H4 (cell line): ENCODE data around the gene PIGT. TPM values are rescaled to one million over a fixed set of nuclear protein-coding genes. Genes with fewer than 3 reads are reported as not detected.
A peak's percentile ranks its signal among the peaks of the same experiment; 100 is the strongest.

Experiments used
- DNase-seq: peaks from one replicate; pipeline ENCODE4 v3.0.0-alpha.2; 2015; ENCODE audit warnings: low spot score
- total RNA-seq: library from RNA; depleted of rRNA; stranded (reverse); fragments of >200 nt; shearing (Covaris generic); gene quantifications from 2 replicates; pipeline ENCODE4 v1.2.3, GENCODE V29; 2014

Gene PIGT
- total RNA-seq, 1 experiment from 2014 or later = 118 TPM

DNA sequence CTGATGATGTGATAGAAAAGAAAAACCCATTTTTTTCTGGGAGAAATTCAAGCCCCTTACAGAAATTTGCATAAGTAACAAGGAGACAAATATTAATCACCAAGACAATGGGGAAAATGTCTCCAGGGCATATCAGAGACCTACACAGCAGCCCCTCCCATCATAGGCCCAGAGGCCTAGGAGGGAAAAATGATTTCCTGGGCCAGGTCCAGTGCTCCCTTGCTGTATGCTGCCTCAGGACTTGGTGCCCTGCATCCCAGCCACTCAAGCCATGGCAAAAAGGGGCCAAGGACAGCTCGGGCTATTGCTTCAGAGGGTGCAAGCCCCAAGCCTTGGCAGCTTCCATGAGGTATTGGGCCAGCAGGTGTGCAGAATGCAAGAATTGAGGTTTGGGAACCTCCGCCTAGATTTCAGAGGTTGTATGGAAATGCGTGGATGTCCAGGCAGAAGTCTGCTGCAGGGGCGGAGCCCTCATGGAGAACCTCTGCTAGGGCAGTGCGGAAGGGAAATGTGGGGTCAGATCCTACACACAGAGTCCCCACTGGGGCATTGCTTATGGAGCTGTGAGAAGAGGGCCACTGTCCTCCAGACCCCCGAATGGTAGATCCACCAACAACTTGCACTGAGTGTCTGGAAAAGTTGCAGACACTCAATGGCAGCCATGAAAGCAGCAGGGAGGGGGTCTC lies 15.5 kb upstream of the PIGT start:
- no peak for DNase-seq

GRCh38 chr20:45402946-45403345 lies 13.0 kb upstream of the PIGT start:
- no peak for DNase-seq

- DNase-seq = no peak
These were observed 11.5 kb upstream of the PIGT start for GRCh38 chr20:45404438-45404837.

DNA sequence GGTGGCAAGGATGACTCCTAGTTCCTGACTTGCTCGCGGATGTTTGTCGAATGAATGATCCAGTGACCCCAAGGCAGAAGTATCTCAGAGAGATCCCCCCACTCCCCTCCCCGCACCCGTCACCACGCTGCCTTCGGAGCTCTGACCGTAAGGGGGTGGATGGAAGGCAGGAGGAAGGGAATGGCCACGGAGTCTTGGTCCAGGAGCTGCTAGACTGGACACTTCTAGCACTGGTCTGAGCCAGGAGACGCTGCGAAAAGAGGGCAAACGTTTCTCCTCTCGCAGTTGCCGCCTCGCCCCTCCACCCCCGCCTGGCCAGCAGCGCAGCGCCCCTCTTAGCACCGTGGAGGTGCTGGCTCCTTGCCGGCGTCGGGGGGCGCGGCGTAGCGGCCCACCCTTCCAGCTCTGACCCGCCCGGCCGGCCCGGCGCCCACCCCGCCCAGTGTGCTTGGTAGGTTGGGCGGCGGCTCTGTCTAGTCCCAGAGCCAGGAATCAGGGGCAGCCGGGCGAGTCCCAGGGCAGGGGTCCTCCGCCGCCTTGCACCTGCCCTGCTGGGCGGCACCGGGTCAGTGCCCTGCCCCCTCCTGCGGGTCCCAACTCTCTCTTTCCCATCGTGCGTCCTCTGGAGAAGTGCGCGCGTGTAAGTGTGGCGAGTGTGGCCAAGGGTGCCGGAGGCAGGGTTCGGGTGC lies 10.2 kb upstream of the PIGT start:
- no peak for DNase-seq

- DNase-seq = no peak
These were observed 9.5 kb upstream of the PIGT start for GRCh38 chr20:45406260-45407066.

- no peak for DNase-seq
These were observed 8.7 kb upstream of the PIGT start for GRCh38 chr20:45407067-45407745.

GRCh38 chr20:45407783-45408645 lies 7.9 kb upstream of the PIGT start, which contains the start of gene DBNDD2:
Gene DBNDD2, plus strand, starts transcription at chr20:45408289. Its CDS starts 179 bp downstream, at chr20:45408468.
- no peak for DNase-seq

DNA sequence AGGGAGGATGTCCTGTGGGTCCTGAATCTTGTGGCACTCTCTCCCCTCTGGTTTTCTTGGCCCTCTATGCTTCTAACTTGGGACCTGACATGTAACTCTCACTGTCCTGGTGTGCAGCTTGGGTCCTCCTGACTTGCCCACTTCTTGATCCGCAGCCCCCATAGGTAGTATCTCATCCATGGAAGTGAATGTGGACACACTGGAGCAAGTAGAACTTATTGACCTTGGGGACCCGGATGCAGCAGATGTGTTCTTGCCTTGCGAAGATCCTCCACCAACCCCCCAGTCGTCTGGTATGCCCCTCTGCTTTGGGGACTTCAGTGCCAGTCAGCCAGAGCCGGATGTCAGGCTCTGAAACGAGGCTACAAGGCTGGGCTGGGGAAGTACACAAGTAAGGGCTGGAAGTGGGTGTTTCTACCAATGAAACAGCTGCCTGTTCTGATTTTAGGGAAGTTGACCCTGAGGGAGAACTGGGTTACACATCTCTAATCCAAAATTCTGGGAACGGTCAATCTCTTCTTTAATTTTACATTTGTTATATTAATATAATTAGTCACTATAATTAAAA lies 7.2 kb upstream of the PIGT start:
- no peak for DNase-seq

- DNase-seq = no peak
These were observed 6.2 kb upstream of the PIGT start for GRCh38 chr20:45409521-45410272.

GRCh38 chr20:45410887-45411286 lies 5.1 kb upstream of the PIGT start:
- no peak for DNase-seq

- DNase-seq = no peak
These were observed 3.3 kb upstream of the PIGT start for GRCh38 chr20:45412653-45413052.

- no peak for DNase-seq
These were observed 2.5 kb upstream of the PIGT start for GRCh38 chr20:45413479-45413878.

DNA sequence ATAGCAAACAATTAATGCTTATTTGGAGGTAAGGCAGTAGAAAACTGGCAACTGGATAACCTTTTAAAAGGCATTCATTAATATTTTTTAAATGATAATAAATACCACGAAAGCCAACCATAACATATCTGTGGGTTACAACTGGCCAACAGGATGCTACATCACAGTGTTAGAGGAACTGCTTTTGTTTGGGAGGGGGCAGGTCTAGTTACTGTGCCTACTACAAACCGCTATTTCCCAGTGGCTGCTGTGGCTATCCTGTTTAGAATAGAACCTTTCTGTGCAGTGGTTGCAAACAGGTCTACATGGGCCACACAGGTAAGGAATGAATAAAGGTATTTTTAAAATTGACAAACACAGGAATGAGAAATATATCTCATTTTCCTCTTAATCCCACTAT lies 976 bp downstream of the PIGT start:
- no peak for DNase-seq

DNA sequence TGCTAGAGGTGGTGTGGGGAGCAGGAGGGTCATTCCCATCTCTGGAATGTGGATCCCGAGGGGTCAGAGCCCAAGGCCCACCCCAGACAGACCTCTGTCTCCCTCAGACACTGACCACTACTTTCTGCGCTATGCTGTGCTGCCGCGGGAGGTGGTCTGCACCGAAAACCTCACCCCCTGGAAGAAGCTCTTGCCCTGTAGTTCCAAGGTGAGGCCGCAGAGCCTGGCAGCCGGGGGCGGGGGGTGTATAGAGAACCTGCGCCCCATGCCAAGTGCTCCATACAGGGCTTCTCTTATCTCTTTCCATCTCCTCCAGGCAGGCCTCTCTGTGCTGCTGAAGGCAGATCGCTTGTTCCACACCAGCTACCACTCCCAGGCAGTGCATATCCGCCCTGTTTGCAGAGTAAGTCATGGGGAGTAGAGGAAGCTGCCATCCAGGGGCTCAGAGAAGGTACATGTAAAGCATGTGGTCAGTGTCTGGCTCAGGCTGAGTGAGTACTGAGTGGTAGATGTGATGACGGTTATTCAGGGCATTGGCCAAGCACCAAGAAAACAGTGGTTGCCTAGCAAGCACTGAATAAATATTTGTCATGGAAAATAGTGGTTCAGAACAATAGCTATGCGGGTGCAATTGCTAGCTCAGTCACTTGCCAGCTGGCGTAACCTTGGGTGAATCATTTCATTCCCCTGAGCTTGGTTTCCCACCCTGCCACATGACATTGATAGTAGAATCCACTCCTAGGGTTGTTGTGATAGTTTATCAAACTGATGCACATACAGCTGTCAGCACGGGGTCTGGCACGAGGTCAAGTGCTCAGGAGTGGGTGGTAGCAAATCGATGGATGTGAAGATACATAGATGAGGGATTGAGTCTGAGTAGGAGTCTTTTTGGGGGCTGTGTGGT lies 3.5 kb downstream of the PIGT start:
- DNase-seq = peak; percentile 44

- no peak for DNase-seq
These were observed 4.2 kb downstream of the PIGT start for GRCh38 chr20:45420125-45420524.

DNA sequence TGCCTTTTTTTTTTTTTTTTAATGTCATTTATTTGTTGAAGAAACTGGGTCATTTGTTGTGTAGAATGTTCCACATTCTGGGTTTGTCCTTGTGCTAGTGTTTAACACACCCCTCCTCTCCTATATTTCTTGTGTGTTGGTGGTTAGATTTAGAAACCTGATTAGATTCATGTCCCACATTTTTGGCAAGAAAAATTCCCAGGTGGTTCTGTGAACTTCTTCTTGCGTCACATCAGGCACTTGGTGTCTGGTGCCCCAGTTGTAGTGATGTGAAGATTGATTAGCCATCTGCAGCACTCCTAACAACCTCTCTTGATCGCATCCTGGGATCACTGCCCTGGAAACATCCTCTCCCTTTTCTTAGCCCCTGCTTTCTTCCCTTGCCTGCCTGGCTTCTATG lies 7.8 kb downstream of the PIGT start:
- no peak for DNase-seq

DNA sequence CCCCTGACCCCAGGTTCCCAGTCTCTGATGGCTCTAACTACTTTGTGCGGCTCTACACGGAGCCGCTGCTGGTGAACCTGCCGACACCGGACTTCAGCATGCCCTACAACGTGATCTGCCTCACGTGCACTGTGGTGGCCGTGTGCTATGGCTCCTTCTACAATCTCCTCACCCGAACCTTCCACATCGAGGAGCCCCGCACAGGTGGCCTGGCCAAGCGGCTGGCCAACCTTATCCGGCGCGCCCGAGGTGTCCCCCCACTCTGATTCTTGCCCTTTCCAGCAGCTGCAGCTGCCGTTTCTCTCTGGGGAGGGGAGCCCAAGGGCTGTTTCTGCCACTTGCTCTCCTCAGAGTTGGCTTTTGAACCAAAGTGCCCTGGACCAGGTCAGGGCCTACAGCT lies 9.6 kb downstream of the PIGT start:
- no peak for DNase-seq

DNA sequence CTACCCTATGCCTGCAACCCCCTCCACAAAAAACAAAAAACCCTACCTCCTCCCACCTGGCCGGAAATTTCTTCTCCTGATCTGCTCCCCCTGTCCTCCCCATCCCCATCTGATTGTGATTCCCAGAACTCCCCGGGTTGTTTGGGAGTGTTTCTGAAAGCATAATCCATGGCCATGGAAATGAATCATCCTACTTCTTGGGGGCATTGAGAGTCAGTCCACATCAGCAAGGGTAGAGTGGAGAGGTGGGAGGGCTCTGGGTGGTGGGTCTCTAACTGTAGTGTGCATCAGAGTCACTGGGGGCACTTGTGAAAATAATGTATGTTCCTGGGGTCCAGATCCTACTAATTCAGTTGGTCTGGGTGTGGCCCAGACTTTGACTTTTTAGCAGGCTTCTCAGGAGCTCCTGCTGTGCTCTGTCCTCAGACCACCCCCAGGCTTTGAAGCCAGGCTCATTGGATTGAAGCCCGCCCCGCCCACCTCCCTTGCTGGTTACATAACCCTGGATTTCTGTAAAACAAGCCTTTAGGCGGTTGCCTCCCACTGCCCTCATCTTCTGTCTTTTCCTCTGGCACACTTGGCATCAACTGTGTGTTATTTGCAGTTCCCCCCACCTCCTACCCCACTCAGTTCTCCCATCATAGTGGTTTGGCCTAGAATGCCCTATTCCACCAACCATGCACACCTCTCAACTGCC lies 10.5 kb downstream of the PIGT start:
- no peak for DNase-seq
